HG03342 (cell line): ENCODE measurements around the gene ZNF710.

ENCODE experiments used
- ATAC-seq: cut with Tn5 transposase; IDR thresholded peaks from one replicate; pipeline ENCODE4 v1.9.1; 2021; ENCODE audit warnings: mild to moderate bottlenecking, moderate library complexity; ENCODE audit not compliant: unreplicated experiment

The ZNF710 gene

GRCh38 chr15:90018216-90018831 is 17.2 kb downstream of the ZNF710 start:
- no peak for ATAC-seq

GRCh38 chr15:90019611-90020010 is 18.5 kb downstream of the ZNF710 start:
- ATAC-seq = no peak

- no peak for ATAC-seq
These were observed 19.1 kb downstream of the ZNF710 start for GRCh38 chr15:90020021-90020735.

GRCh38 chr15:90020936-90021507 is 19.9 kb downstream of the ZNF710 start:
- no peak for ATAC-seq

- no peak for ATAC-seq
These were observed 21.2 kb downstream of the ZNF710 start for GRCh38 chr15:90022345-90022744.

- ATAC-seq = no peak
These were observed 22.0 kb downstream of the ZNF710 start for GRCh38 chr15:90022905-90023700.

GRCh38 chr15:90024406-90024805 is 23.3 kb downstream of the ZNF710 start:
- no peak for ATAC-seq

- ATAC-seq = no peak
These were observed 24.4 kb downstream of the ZNF710 start for GRCh38 chr15:90025489-90026033.

- ATAC-seq = no peak
These were observed 27.3 kb downstream of the ZNF710 start for GRCh38 chr15:90028376-90028944.

GRCh38 chr15:90029024-90029423 is 27.9 kb downstream of the ZNF710 start:
- no peak for ATAC-seq

- ATAC-seq = no peak
These were observed 29.3 kb downstream of the ZNF710 start for GRCh38 chr15:90030376-90030775.

- peak; percentile 63 for ATAC-seq
These were observed 30.2 kb downstream of the ZNF710 start for GRCh38 chr15:90031231-90031791.

GRCh38 chr15:90033006-90033405 is 31.9 kb downstream of the ZNF710 start:
- ATAC-seq = no peak

- no peak for ATAC-seq
These were observed 32.3 kb downstream of the ZNF710 start for GRCh38 chr15:90033448-90033847.

GRCh38 chr15:90035095-90035839 is 34.1 kb downstream of the ZNF710 start:
- no peak for ATAC-seq

GRCh38 chr15:90035840-90036230 is 34.7 kb downstream of the ZNF710 start:
- ATAC-seq = no peak

GRCh38 chr15:90036343-90036742 is 35.2 kb downstream of the ZNF710 start:
- no peak for ATAC-seq

GRCh38 chr15:90036806-90037510 is 35.8 kb downstream of the ZNF710 start:
- no peak for ATAC-seq

GRCh38 chr15:90037511-90037860 is 36.4 kb downstream of the ZNF710 start:
- ATAC-seq = no peak
